Psoas muscle (tissue), 8 donors: ENCODE measurements around the gene SCGB1C1. TPM values are rescaled to one million over a fixed set of nuclear protein-coding genes. Genes with fewer than 3 reads are reported as not detected.

Experiments used
- ATAC-seq, 4 donors: fragments of 200-7000 bp; cut with Tn5 transposase; one replicate each; pipeline ENCODE4 v1.9.1; 2020; ENCODE audit warnings: moderate library complexity in 3 of 4, mild to moderate bottlenecking in 2 of 4
- DNase-seq, 2 donors: peaks; one replicate each; pipeline ENCODE4 v3.0.0-alpha.2; 2020
- H3K27ac ChIP-seq: fragments of 200-600 bp; one replicate; pipeline ENCODE4 v1.8.0; 2022
- H3K27me3 ChIP-seq, 3 donors: fragments of 200-600 bp in 1 of 3; one replicate each; pipeline versions ENCODE4 v1.6.1 to v1.8.0; 2013 to 2022; ENCODE audit warnings: low read length in 2 of 3, mild to moderate bottlenecking in 2 of 3, moderate library complexity in 1 of 3; ENCODE audit not compliant: insufficient read depth in 3 of 3
- H3K36me3 ChIP-seq, 2 donors: fragments of 200-600 bp in 1 of 2; one replicate each; pipeline versions ENCODE4 v1.6.1 to v1.8.0; 2013 to 2022; ENCODE audit warnings: low read depth in 1 of 2, mild to moderate bottlenecking in 1 of 2, moderate library complexity in 1 of 2; ENCODE audit not compliant: insufficient read depth in 1 of 2
- H3K4me1 ChIP-seq: fragments of 200-600 bp; one replicate; pipeline ENCODE4 v1.8.0; 2022
- H3K4me3 ChIP-seq: fragments of 200-600 bp; one replicate; pipeline ENCODE4 v1.8.0; 2022; ENCODE audit warnings: mild to moderate bottlenecking
- H3K9me3 ChIP-seq: fragments of 200-600 bp; one replicate; pipeline ENCODE4 v1.8.0; 2022
- WGBS, 3 donors: extraction: QIAGEN DNeasy Blood & Tissue Kit; methylation state at CpG; one replicate each; pipeline versions ENCODE4 v1.1.6 to v1.1.7; 2013; 5-methylcytosine and 5-hydroxymethylcytosine counted together
- intact Hi-C, 2 donors: fragments of 100-400 bp; cut with DNase I; formaldehyde crosslinking; loops; one replicate each; pipeline versions ENCODE4 v1.11.0 to v1.14.2; 2022
- polyA plus RNA-seq, 3 donors: library from polyadenylated mRNA; stranded (reverse); fragments of 200-250 nt; gene quantifications; one replicate each; pipeline ENCODE4 v1.2.3, GENCODE V29; 2013
- total RNA-seq, 4 donors: library from RNA; stranded (reverse); fragmentation: NEBNext Ultra II Directional in 2 of 4; extraction: Animal tissue kit (Norgen Biotek cat#: 25700) in 2 of 4; gene quantifications; one replicate each; pipeline versions ENCODE4 v1.2.1 to v1.2.4, GENCODE V29; 2021 to 2023
- TF ChIP-seq, protein P1 (sequence below): fragments of 200-600 bp; IDR thresholded peaks from one replicate; pipeline ENCODE4 v1.8.0; 2022; ENCODE audit warnings: antibody characterized with exemption
- donor health status: healthy with polysubstance abuse.
- donor health status: DM: no; HTN: no; CAD: no; lungs with moderate emphysema.
- donor health status: Bipolar disorder and iron deficiency.
- donor health status: healthy.
- donor health status: DM: yes; HTN: yes; CAD: no.
- donor health status: DM: no; HTN: no; CAD: no.
- donor health status: DM: no; HTN: no; CAD: no.
- donor health status: DM: yes; HTN: yes; CAD: no.

SCGB1C1 gene
- total and polyA plus RNA-seq, 7 donors = not detected

GRCh38 chr11:227824-228379 lies 35.0 kb downstream of the SCGB1C1 start:
- TF ChIP-seq, protein P1, sequence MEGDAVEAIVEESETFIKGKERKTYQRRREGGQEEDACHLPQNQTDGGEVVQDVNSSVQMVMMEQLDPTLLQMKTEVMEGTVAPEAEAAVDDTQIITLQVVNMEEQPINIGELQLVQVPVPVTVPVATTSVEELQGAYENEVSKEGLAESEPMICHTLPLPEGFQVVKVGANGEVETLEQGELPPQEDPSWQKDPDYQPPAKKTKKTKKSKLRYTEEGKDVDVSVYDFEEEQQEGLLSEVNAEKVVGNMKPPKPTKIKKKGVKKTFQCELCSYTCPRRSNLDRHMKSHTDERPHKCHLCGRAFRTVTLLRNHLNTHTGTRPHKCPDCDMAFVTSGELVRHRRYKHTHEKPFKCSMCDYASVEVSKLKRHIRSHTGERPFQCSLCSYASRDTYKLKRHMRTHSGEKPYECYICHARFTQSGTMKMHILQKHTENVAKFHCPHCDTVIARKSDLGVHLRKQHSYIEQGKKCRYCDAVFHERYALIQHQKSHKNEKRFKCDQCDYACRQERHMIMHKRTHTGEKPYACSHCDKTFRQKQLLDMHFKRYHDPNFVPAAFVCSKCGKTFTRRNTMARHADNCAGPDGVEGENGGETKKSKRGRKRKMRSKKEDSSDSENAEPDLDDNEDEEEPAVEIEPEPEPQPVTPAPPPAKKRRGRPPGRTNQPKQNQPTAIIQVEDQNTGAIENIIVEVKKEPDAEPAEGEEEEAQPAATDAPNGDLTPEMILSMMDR = no peak
- no peaks in the 10 kb centered on the region for H3K27me3 ChIP-seq
- intact Hi-C loops = no loop called here
- peaks cover 3 to 45% of the 10 kb centered on the region in 2 donors for H3K36me3 ChIP-seq
- 82 to 83% (median 83%) methylated on average over 6 of the region's 6 CpGs for WGBS, 3 donors
- no peak overlapping the region for H3K4me3 ChIP-seq
- DNase-seq = no peak
- no peak overlapping the region for H3K27ac ChIP-seq
- ATAC-seq = peak in 1 of 4 donors; percentile 42
- no peaks in the 10 kb centered on the region for H3K4me1 ChIP-seq
- no peaks in the 10 kb centered on the region for H3K9me3 ChIP-seq

DNA sequence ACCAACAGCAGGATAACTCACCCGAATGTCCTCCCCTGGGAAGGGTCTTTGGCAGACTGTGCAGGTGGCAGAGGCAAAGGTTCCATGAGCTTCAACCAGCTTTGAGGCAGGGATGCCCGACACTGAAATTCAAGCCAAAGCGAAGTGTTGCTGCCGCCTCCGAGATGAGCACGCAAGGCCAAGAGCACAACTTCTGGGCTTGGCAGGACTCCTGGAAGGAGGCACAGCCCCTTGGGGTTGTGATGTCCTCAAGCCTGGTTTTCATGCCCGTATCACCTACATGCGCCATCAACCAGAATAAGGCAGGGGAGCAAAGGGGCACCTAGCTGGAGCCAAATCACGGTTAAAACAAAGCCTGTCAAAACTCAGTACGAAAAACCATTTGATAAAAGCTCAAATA lies 37.6 kb downstream of the SCGB1C1 start:
- WGBS, 3 donors = 87 to 92% (median 88%) methylated on average over 10 of the region's 10 CpGs

GRCh38 chr11:232783-233565 lies 40.1 kb downstream of the SCGB1C1 start:
- H3K4me1 ChIP-seq = peaks cover 14% of the 10 kb centered on the region
- H3K9me3 ChIP-seq = no peaks in the 10 kb centered on the region
- WGBS, 3 donors = 88 to 94% (median 92%) methylated on average over 20 of the region's 20 CpGs
- no peak overlapping the region for H3K4me3 ChIP-seq
- TF ChIP-seq, protein P1 = no peak
- DNase-seq (no peak), ATAC-seq (no peak)
- intact Hi-C loops = loop anchor here (2.0 to 10.0 kb wide), 2 partner anchors 24 to 272 kb away; partner anchors contain the start of gene RNH1 (in 1 of the 2)
- no peaks in the 10 kb centered on the region for H3K27me3 ChIP-seq
- H3K36me3 ChIP-seq = peaks cover 3 to 40% of the 10 kb centered on the region in 2 donors
- H3K27ac ChIP-seq = no peak overlapping the region

More for the DNA sequence above, 37.6 kb downstream of the SCGB1C1 start:
- ATAC-seq = no peak
- H3K36me3 ChIP-seq = peaks cover 3 to 47% of the 10 kb centered on the region in 2 donors
- TF ChIP-seq, protein P1 = no peak
- no peak overlapping the region for H3K4me3 ChIP-seq
- H3K27ac ChIP-seq = no peak overlapping the region
- DNase-seq = no peak
- peaks cover 7% of the 10 kb centered on the region for H3K4me1 ChIP-seq
- no peaks in the 10 kb centered on the region for H3K9me3 ChIP-seq
- no peaks in the 10 kb centered on the region for H3K27me3 ChIP-seq
- intact Hi-C loops = loop anchor here in 1 of 2 donors (10.0 kb wide), 1 partner anchor 274 kb away; the partner anchor contains the start of gene RNH1

DNA sequence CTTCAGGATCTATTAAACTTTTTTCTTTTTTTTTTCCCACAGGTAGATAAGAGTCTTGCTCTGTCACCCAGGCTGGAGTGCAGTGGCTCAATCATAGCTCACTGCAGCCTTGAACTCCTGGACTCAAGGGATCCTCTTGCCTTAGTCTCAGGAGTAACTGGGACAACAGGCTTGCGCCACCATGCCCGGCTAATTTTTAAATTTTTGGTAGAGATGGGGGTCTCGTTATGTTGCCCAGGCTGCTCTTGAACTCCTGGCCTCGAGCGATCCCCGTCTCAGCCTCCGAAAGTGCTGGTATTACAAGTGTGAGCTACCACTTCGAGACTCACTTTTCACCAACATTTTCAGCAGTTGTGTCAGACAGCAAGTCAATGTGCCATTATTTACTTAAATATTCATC lies 42.3 kb downstream of the SCGB1C1 start:
- ATAC-seq = no peak
- intact Hi-C loops = loop anchor here (5.0 to 10.0 kb wide), 3 partner anchors 33 to 270 kb away; partner anchors contain the start of gene RNH1 (in 1 of the 2)
- no peaks in the 10 kb centered on the region for H3K27me3 ChIP-seq
- no peak overlapping the region for H3K27ac ChIP-seq
- peaks cover 30% of the 10 kb centered on the region for H3K4me1 ChIP-seq
- TF ChIP-seq, protein P1 = no peak
- 78 to 82% (median 80%) methylated on average over 8 of the region's 8 CpGs for WGBS, 3 donors
- DNase-seq = no peak
- peak overlapping the region; percentile 86 for H3K4me3 ChIP-seq
- H3K9me3 ChIP-seq = no peaks in the 10 kb centered on the region
- peaks cover 3 to 41% of the 10 kb centered on the region in 2 donors for H3K36me3 ChIP-seq
